SK-N-SH (cell line): ENCODE results near the gene PSMD4. TPM values are rescaled to one million over a fixed set of nuclear protein-coding genes. Genes with fewer than 3 reads are reported as not detected.

ENCODE experiments used
- CTCF ChIA-PET: fragments of 300-600, 350-600 bp; formaldehyde crosslinking; extraction: SDS; loops from one replicate; lab custom pipeline; 2021; lab: Yijun Ruan, JAX
- POLR2A ChIA-PET: fragments of 350-600 bp; sonication (Branson Sonifier 250); formaldehyde crosslinking; extraction: SDS; loops from one replicate; lab custom pipeline; 2020; ENCODE audit warnings: antibody characterized with exemption, inconsistent platforms; lab: Yijun Ruan, JAX
- DNase-seq: peaks from one replicate; pipeline ENCODE4 v3.0.0; 2012
- H2AFZ ChIP-seq: fragments of 200-600 bp; sonication (generic); 2 replicates; pipeline ENCODE4 v1.8.1; 2016; ENCODE audit warnings: antibody characterized with exemption, mild to moderate bottlenecking, low read depth
- H3F3A ChIP-seq: fragments of 200-600 bp; sonication (generic); replicated peaks from 2 replicates; pipeline ENCODE3; 2016; ENCODE audit warnings: antibody characterized with exemption, mild to moderate bottlenecking; ENCODE audit not compliant: insufficient read depth
- H3K27ac ChIP-seq, 2 experiments: fragments of 200-500 bp in 1 of 2; fragments of 200-600 bp in 1 of 2; sonication (Bioruptor generic) in 1 of 2; sonication (generic), shearing (Covaris generic) in 1 of 2; 2 replicates each; pipeline versions ENCODE4 v1.5.1 to v1.6.1; 2014 to 2016; ENCODE audit warnings: low read depth in 2 of 2, inconsistent platforms in 1 of 2, low read length in 1 of 2, mild to moderate bottlenecking in 1 of 2, mixed read lengths in 1 of 2
- H3K27me3 ChIP-seq: fragments of 200-600 bp; sonication (generic), shearing (Covaris generic); 2 replicates; pipeline ENCODE4 v1.6.1; 2016; ENCODE audit warnings: mixed run types; ENCODE audit not compliant: insufficient read depth
- H3K36me3 ChIP-seq, 2 experiments: fragments of 200-500 bp in 1 of 2; fragments of 200-600 bp in 1 of 2; sonication (Bioruptor generic) in 1 of 2; sonication (generic) in 1 of 2; replicated peaks in 1 of 2; 2 replicates each; pipeline versions ENCODE3 to v1.5.1; 2014 to 2016; ENCODE audit warnings: low read length in 1 of 2, mild to moderate bottlenecking in 1 of 2; ENCODE audit not compliant: insufficient read depth in 2 of 2, control insufficient read depth in 1 of 2
- H3K4me1 ChIP-seq, 2 experiments: fragments of 200-500 bp in 1 of 2; fragments of 200-600 bp in 1 of 2; sonication (Bioruptor generic) in 1 of 2; sonication (generic), shearing (Covaris generic) in 1 of 2; 2 replicates each; pipeline versions ENCODE4 v1.5.1 to v1.6.1; 2014 to 2016; ENCODE audit warnings: low read depth in 1 of 2, low read length in 1 of 2, mixed run types in 1 of 2; ENCODE audit not compliant: insufficient read depth in 2 of 2, control insufficient read depth in 1 of 2
- H3K4me2 ChIP-seq: fragments of 200-600 bp; sonication (generic), shearing (Covaris generic); 2 replicates; pipeline ENCODE4 v1.6.1; 2017; ENCODE audit warnings: mixed run types
- H3K4me3 ChIP-seq, 2 experiments: fragments of 200-500 bp in 1 of 2; fragments of 200-600 bp in 1 of 2; sonication (Bioruptor generic) in 1 of 2; sonication (generic), shearing (Covaris generic) in 1 of 2; 2 replicates each; pipeline versions ENCODE4 v1.5.1 to v1.8.1; 2014 to 2016; ENCODE audit warnings: low read depth in 2 of 2, inconsistent platforms in 1 of 2, low read length in 1 of 2, mild to moderate bottlenecking in 1 of 2, mixed read lengths in 1 of 2, moderate library complexity in 1 of 2
- H3K79me2 ChIP-seq: fragments of 200-600 bp; sonication (generic); 2 replicates; pipeline ENCODE4 v1.8.1; 2017; ENCODE audit warnings: mild to moderate bottlenecking; ENCODE audit not compliant: insufficient read depth
- H3K9ac ChIP-seq: fragments of 200-600 bp; sonication (generic); 2 replicates; pipeline ENCODE4 v1.6.1; 2017; ENCODE audit warnings: mixed run types
- H3K9me2 ChIP-seq: fragments of 200-600 bp; sonication (generic); 2 replicates; pipeline ENCODE4 v1.6.1; 2017; ENCODE audit warnings: mixed run types
- H3K9me3 ChIP-seq: fragments of 200-600 bp; sonication (generic); 2 replicates; pipeline ENCODE4 v1.6.1; 2017; ENCODE audit warnings: mixed run types, mild to moderate bottlenecking, moderate library complexity
- H4K20me1 ChIP-seq: fragments of 200-600 bp; sonication (generic); 2 replicates; pipeline ENCODE4 v1.6.1; 2017; ENCODE audit warnings: mild to moderate bottlenecking, mixed run types; ENCODE audit not compliant: insufficient read depth
- ELF1 ChIP-seq: IDR thresholded peaks from 2 replicates; pipeline ENCODE4 v1.4.0; 2012
- EP300 ChIP-seq, 2 experiments: IDR thresholded peaks; 2 replicates each; pipeline versions ENCODE4 v1.4.0 to v1.6.1; 2012; ENCODE audit warnings: borderline replicate concordance in 1 of 2, low read depth in 1 of 2, low read length in 1 of 2
- EZH2phosphoT487 ChIP-seq: fragments of 200-600 bp; sonication (generic); IDR thresholded peaks from 2 replicates; pipeline ENCODE4 v1.6.1; 2017; ENCODE audit warnings: low read depth, mixed run types, mild to moderate bottlenecking, antibody characterized with exemption, moderate library complexity, borderline replicate concordance
- FOSL2 ChIP-seq: IDR thresholded peaks from 2 replicates; pipeline ENCODE4 v1.4.0; 2012; ENCODE audit warnings: low read depth, mild to moderate bottlenecking, moderate library complexity, borderline replicate concordance
- FOXJ3 ChIP-seq: sonication (generic); formaldehyde crosslinking; IDR thresholded peaks from 2 replicates; pipeline ENCODE4 v1.5.1; 2020; ENCODE audit warnings: mild to moderate bottlenecking, missing genetic modification reagents
- GATA2 ChIP-seq: sonication (generic); formaldehyde crosslinking; IDR thresholded peaks from 2 replicates; pipeline ENCODE4 v1.5.0; 2020; ENCODE audit warnings: mild to moderate bottlenecking, missing genetic modification reagents
- MAX ChIP-seq: IDR thresholded peaks from 2 replicates; pipeline ENCODE4 v1.4.0; 2012; ENCODE audit warnings: low read depth
- MXI1 ChIP-seq: IDR thresholded peaks from 2 replicates; pipeline ENCODE4 v1.6.1; 2012; ENCODE audit warnings: mild to moderate bottlenecking, low read depth, low read length, improper control_type of control experiment
- NFIC ChIP-seq: IDR thresholded peaks from 2 replicates; pipeline ENCODE4 v1.4.0; 2012; ENCODE audit warnings: borderline replicate concordance
- RAD21 ChIP-seq: IDR thresholded peaks from 2 replicates; pipeline ENCODE4 v1.6.1; 2012; ENCODE audit warnings: mild to moderate bottlenecking, low read length
- REST ChIP-seq: IDR thresholded peaks from 2 replicates; pipeline ENCODE4 v1.6.1; 2012; ENCODE audit warnings: mild to moderate bottlenecking, low read depth, low read length, moderate library complexity
- TCF12 ChIP-seq: IDR thresholded peaks from 2 replicates; pipeline ENCODE4 v1.4.0; 2012
- ZBTB33 ChIP-seq: IDR thresholded peaks from 2 replicates; pipeline ENCODE4 v1.4.0; 2012; ENCODE audit warnings: low read depth, borderline replicate concordance
- WGBS: methylation state at CpG from one replicate; pipeline ENCODE4 v1.1.6; 2017; ENCODE audit warnings: low lambda C conversion rate; 5-methylcytosine and 5-hydroxymethylcytosine counted together
- polyA plus RNA-seq, 3 experiments: library from polyadenylated mRNA; depleted of rRNA; stranded (reverse); fragments of >200 nt; gene quantifications; 2 replicates each; pipeline ENCODE4 v1.2.3, GENCODE V29; 2012

PSMD4 gene
- polyA plus RNA-seq, 1 of the 3 experiments (the other 2 are of a cell fraction): 419 TPM

GRCh38 chr1:151237678-151238466 lies 16.7 kb upstream of the PSMD4 start:
- H3K4me1 ChIP-seq: peaks cover 0 to 6% of the 10 kb centered on the region in 2 experiments; a peak in 2 of 4 replicates
- H4K20me1 ChIP-seq: peaks cover 4% of the 10 kb centered on the region
- peak overlapping the region; percentile 25; the same call in 1 of the 2 replicates for H3K4me2 ChIP-seq
- H3K4me3 ChIP-seq: no peak overlapping the region
- no peaks in the 10 kb centered on the region for H3K9me2 ChIP-seq
- no peaks in the 10 kb centered on the region for H3K9me3 ChIP-seq
- no peaks in the 10 kb centered on the region for H3K27me3 ChIP-seq
- 42% methylated on average over 4 of the region's 4 CpGs for WGBS
- no peak for DNase-seq
- no peak overlapping the region for H2AFZ ChIP-seq
- POLR2A ChIA-PET: no interaction called here
- TF ChIP-seq REST (no peak), RAD21 (no peak), FOXJ3 (CRISPR knock-in tag) (no peak), GATA2 (CRISPR knock-in tag) (no peak), FOSL2 (no peak), ZBTB33 (no peak), MAX (no peak), ELF1 (no peak), MXI1 (no peak), EZH2phosphoT487 (no peak), NFIC (no peak), EP300 (IDR thresholded peaks at IDR 0.05; ENCODE audit: borderline replicate concordance in 1 of 2, low read depth in 1 of 2, low read length in 1 of 2) (no peak), TCF12 (no peak)
- H3K79me2 ChIP-seq: peaks cover 35% of the 10 kb centered on the region; the same call in 1 of the 2 replicates
- H3K36me3 ChIP-seq: peaks cover 68 to 78% of the 10 kb centered on the region in 2 experiments
- peak overlapping the region; percentile 72 to 82 for H3K27ac ChIP-seq
- H3F3A ChIP-seq: peaks cover 33% of the 10 kb centered on the region
- no peak overlapping the region for H3K9ac ChIP-seq
- CTCF ChIA-PET: interaction anchor here (1.8 kb wide), 1 partner anchor 17 kb away, joined by 4 read pairs; the partner anchor contains the start of gene PSMD4
